Upper lobe of left lung (tissue), 4 donors: ENCODE results near the gene EXOC6.

ENCODE experiments used
- POLR2AphosphoS5 ChIP-seq, 2 donors: sonication (generic); formaldehyde crosslinking; IDR thresholded peaks; one replicate each; pipeline ENCODE4 v1.5.1; 2017; ENCODE audit warnings: antibody characterized with exemption in 2 of 2
- TF ChIP-seq, protein P1 (sequence below), 6 experiments: fragments of 450-650 bp in 4 of 6; fragments of 200-600 bp in 2 of 6; sonication (generic) in 2 of 6; IDR thresholded peaks; one replicate each; pipeline ENCODE4 v1.5.1; 2016 to 2019; ENCODE audit warnings: antibody characterized with exemption in 6 of 6

DNA sequence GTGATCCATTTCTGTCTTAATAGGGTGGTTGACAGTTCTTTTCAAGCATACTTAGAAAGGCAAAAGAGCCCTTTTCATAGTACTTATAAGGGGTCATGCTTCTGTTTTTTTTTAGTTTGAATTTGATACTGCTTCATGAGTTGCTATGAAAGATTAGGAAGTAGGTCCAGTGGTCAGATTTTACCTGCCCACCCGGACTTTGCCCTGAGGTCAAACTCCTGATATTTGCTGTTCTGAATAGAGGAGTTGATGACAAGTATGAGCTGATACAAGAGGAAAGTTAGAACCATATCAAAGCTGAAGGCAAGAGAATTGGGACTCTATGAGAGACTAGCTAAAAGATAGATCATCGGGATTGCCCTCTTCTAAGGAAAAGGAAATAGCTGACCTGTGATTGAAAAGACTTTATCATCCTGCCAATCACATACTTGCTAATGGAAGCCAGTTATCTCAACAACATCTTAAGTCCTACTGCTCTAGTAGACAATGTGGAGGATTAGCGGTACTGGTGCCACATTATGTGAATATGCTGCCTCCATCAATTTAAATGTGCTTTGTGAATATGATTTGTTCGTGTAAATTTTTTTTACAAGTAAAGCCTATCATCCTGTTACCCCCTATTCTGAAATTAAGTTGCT, 174.8 kb downstream of the EXOC6 start:
- TF ChIP-seq, protein P1, sequence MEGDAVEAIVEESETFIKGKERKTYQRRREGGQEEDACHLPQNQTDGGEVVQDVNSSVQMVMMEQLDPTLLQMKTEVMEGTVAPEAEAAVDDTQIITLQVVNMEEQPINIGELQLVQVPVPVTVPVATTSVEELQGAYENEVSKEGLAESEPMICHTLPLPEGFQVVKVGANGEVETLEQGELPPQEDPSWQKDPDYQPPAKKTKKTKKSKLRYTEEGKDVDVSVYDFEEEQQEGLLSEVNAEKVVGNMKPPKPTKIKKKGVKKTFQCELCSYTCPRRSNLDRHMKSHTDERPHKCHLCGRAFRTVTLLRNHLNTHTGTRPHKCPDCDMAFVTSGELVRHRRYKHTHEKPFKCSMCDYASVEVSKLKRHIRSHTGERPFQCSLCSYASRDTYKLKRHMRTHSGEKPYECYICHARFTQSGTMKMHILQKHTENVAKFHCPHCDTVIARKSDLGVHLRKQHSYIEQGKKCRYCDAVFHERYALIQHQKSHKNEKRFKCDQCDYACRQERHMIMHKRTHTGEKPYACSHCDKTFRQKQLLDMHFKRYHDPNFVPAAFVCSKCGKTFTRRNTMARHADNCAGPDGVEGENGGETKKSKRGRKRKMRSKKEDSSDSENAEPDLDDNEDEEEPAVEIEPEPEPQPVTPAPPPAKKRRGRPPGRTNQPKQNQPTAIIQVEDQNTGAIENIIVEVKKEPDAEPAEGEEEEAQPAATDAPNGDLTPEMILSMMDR (IDR thresholded peaks at IDR 0.05): no peak
- no peak for TF ChIP-seq POLR2AphosphoS5 (IDR thresholded peaks at IDR 0.05)
